ENCODE data around the gene SYNE1. TPM values are rescaled to one million over a fixed set of nuclear protein-coding genes. Genes with fewer than 3 reads are reported as not detected.
A peak's percentile ranks its signal among the peaks of the same experiment; 100 is the strongest.

SYNE1 gene
- total and polyA plus RNA-seq, 8 donors: 79.1 to 201 (median 104) TPM

DNA sequence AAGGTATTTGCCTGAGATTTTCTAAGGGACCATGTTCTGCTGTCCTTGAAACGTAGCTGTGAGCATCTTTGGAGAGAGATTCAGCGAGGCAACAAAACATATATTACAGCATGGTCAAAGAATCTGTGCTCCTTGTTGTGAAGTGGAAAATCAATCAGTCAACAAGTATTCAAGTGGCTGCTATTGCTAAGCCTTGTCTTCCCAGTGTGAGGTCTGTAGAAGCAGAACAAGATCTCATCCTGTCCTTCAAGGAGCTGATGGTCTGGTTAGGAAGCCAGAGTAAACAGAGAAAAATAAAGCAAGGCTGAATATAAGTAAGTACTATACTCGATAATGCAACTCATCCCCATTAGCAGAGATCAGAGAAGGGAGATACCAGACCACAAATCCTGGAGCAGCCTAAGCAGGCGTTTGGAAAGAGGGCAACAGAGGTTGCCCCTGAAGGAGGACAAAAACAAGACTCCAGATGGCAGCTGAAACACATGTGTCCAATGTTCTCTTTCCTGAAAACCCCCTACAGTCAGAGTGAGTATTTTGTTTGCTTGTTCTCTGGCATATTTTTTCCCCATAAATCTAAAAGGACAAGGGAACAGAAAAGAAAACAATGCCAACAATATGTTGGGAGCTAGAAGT, 392.0 kb downstream of the SYNE1 start:
- peaks cover 0 to 85% of the 10 kb centered on the region in 2 donors for H3K36me3 ChIP-seq
- intact Hi-C loops (cut with DNase I): no loop called here

DNA sequence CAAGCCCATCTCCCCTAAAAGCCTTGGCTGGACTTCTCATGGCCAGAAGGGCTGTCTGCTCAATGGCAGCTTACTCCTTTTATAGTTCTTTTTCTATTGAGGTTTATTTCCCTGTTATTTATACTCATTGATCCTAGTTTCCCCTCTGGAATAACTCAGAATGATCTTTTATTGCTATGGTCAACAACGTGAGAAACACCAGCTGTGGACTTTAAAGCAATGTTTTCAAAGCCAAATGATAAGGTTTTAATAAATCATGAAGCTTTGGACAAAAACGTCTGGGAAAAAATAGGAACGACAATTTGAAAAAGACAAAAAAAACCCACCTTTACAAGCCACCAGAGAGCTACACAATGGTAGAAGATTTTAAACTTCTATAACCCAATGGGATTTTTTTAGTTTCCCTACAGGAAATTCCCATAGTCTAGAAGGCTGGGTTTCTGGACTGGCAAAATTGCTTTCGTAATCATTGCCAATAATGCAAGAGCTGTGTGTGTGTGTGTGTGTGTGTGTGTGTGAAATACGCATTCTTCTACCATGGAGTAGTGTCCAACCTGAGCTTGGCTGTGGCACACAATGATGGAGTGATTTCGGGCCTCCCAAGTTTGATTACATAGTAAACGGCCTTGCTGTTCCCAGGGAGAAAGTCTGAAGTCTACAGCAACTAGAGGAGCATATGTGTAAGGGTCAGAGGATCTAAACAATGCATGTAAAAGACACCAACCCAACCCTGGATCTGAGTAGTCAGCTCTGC, 396.0 kb downstream of the SYNE1 start:
- ATAC-seq (no peak), DNase-seq (no peak)
- no peak overlapping the region for H3K27ac ChIP-seq
- peaks cover 0 to 91% of the 10 kb centered on the region in 2 donors for H3K36me3 ChIP-seq
- no peaks in the 10 kb centered on the region for H3K9me3 ChIP-seq
- no peaks in the 10 kb centered on the region for H3K4me1 ChIP-seq
- intact Hi-C loops (cut with DNase I): no loop called here
- no peaks in the 10 kb centered on the region for H3K27me3 ChIP-seq
- TF ChIP-seq, protein P1, sequence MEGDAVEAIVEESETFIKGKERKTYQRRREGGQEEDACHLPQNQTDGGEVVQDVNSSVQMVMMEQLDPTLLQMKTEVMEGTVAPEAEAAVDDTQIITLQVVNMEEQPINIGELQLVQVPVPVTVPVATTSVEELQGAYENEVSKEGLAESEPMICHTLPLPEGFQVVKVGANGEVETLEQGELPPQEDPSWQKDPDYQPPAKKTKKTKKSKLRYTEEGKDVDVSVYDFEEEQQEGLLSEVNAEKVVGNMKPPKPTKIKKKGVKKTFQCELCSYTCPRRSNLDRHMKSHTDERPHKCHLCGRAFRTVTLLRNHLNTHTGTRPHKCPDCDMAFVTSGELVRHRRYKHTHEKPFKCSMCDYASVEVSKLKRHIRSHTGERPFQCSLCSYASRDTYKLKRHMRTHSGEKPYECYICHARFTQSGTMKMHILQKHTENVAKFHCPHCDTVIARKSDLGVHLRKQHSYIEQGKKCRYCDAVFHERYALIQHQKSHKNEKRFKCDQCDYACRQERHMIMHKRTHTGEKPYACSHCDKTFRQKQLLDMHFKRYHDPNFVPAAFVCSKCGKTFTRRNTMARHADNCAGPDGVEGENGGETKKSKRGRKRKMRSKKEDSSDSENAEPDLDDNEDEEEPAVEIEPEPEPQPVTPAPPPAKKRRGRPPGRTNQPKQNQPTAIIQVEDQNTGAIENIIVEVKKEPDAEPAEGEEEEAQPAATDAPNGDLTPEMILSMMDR (IDR thresholded peaks at IDR 0.05): no peak
- H3K4me3 ChIP-seq: no peak overlapping the region

More for the DNA sequence above, 392.0 kb downstream of the SYNE1 start:
- H3K4me3 ChIP-seq: no peak overlapping the region
- DNase-seq: no peak
- peak overlapping the region in 1 of 2 donors; percentile 46 for H3K27ac ChIP-seq
- TF ChIP-seq, protein P1 (IDR thresholded peaks at IDR 0.05): no peak
- ATAC-seq: peak; percentile 47
- no peaks in the 10 kb centered on the region for H3K9me3 ChIP-seq
- no peaks in the 10 kb centered on the region for H3K4me1 ChIP-seq
- no peaks in the 10 kb centered on the region for H3K27me3 ChIP-seq

DNA sequence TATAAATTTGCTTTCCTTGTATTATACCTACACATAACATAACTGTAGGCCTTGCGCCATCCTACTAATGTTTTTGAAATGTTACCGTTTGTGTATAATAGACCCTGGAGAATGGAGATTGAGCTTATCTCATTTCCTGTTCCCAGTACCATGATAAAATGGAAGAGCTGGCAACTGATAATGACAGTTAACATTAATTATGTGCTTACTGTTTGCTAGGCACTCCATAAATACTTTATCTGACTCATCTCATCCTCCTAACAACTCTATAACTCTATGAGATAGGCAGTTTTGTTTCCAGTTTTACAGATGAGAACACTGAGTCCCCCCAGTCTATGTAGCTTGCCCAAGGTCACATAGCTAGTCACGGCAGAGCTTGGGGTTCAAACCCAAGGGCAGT, 396.7 kb downstream of the SYNE1 start:
- Histone ChIP-seq H3K9me3 (no peaks in the 10 kb centered on the region), H3K36me3 (peaks cover 0 to 93% of the 10 kb centered on the region in 2 donors), H3K27ac (no peak overlapping the region), H3K27me3 (no peaks in the 10 kb centered on the region), H3K4me3 (no peak overlapping the region), H3K4me1 (no peaks in the 10 kb centered on the region)
- DNase-seq: no peak
- TF ChIP-seq, protein P1 (IDR thresholded peaks at IDR 0.05): no peak
- intact Hi-C loops (cut with DNase I): no loop called here
- no peak for ATAC-seq

GRCh38 chr6:152236370-152237097, 400.6 kb downstream of the SYNE1 start:
- Histone ChIP-seq H3K4me3 (no peak overlapping the region), H3K4me1 (peaks cover 7 to 8% of the 10 kb centered on the region in 2 donors), H3K27me3 (no peaks in the 10 kb centered on the region), H3K27ac (no peak overlapping the region), H3K36me3 (peaks cover 0 to 91% of the 10 kb centered on the region in 2 donors), H3K9me3 (no peaks in the 10 kb centered on the region)
- ATAC-seq: no peak
- intact Hi-C loops (cut with DNase I): no loop called here
- DNase-seq: no peak
- TF ChIP-seq, protein P1 (IDR thresholded peaks at IDR 0.05): no peak

Measured in left lung (tissue), 10 donors.